AG04449 (cell line): ENCODE measurements around the gene RPLP2.

Experiments
- CTCF ChIA-PET: fragments of 350-600 bp; formaldehyde crosslinking; extraction: SDS; loops from one replicate; lab custom pipeline; 2021; ENCODE audit warnings: antibody characterized with exemption; lab: Yijun Ruan, JAX
- POLR2A ChIA-PET: fragments of 400-600, 350-600 bp; formaldehyde crosslinking; extraction: SDS; loops from one replicate; lab custom pipeline; 2020; ENCODE audit warnings: antibody characterized with exemption, inconsistent platforms; lab: Yijun Ruan, JAX
- DNase-seq: peaks from one replicate; pipeline ENCODE4 v3.0.0-alpha.2; 2010; ENCODE audit warnings: low read depth, low spot score
- H3K4me3 ChIP-seq: 2 replicates; pipeline ENCODE4 v1.5.1; 2011; ENCODE audit warnings: low read depth, mild to moderate bottlenecking, control low read depth, low read length
- TF ChIP-seq, protein P1 (sequence below): IDR thresholded peaks from one replicate; pipeline ENCODE4 v1.5.1; 2011; ENCODE audit warnings: mild to moderate bottlenecking, moderate library complexity, low read length, control low read depth, inconsistent platforms; ENCODE audit not compliant: insufficient read depth; ENCODE audit errors: missing control alignments

Gene RPLP2

DNA sequence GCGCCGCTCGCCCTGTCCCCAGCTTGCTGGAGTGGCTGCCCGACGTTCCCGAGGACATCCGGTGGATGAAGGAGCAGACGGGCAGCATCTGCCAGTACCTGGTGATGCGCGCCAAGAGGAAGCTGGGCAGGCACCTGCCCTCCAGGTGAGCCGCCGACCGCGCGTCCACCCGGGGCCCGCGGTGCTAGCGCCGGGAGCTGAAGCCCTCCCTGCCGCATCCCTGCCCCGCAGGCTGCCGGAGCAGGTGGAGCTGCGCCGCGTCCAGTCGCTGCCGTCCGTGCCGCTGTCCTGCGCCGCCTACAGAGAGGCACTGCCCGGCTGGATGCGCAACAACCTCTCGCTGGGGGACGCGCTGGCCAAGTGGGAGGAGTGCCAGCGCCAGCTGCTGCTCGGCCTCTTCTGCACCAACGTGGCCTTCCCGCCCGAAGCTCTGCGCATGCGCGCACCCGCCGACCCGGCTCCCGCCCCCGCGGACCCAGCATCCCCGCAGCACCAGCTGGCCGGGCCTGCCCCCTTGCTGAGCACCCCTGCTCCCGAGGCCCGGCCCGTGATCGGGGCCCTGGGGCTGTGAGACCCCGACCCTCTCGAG is 14.6 kb downstream of the RPLP2 start:
- POLR2A ChIA-PET, result interaction anchor here (0.8 kb wide), 1 partner anchor 11 kb away, joined by 3 read pairs; no protein-coding TSS in a partner anchor
- no peak for DNase-seq
- no peak overlapping the region for H3K4me3 ChIP-seq
- TF ChIP-seq, protein P1, sequence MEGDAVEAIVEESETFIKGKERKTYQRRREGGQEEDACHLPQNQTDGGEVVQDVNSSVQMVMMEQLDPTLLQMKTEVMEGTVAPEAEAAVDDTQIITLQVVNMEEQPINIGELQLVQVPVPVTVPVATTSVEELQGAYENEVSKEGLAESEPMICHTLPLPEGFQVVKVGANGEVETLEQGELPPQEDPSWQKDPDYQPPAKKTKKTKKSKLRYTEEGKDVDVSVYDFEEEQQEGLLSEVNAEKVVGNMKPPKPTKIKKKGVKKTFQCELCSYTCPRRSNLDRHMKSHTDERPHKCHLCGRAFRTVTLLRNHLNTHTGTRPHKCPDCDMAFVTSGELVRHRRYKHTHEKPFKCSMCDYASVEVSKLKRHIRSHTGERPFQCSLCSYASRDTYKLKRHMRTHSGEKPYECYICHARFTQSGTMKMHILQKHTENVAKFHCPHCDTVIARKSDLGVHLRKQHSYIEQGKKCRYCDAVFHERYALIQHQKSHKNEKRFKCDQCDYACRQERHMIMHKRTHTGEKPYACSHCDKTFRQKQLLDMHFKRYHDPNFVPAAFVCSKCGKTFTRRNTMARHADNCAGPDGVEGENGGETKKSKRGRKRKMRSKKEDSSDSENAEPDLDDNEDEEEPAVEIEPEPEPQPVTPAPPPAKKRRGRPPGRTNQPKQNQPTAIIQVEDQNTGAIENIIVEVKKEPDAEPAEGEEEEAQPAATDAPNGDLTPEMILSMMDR, result no peak
- CTCF ChIA-PET, result interaction anchor here (1.3 kb wide), 1 partner anchor 10 kb away, joined by 4 read pairs; no protein-coding TSS in a partner anchor

DNA sequence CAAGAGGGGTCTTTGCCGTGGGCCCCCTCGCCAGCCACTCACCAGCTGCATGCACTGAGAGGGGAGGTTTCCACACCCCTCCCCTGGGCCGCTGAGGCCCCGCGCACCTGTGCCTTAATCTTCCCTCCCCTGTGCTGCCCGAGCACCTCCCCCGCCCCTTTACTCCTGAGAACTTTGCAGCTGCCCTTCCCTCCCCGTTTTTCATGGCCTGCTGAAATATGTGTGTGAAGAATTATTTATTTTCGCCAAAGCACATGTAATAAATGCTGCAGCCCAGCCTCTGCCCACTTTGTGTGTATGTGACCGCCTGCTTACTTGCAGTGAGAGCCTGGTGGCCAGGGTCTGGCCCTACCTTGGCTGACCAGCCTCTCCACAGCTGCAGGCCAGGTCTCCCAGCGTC is 15.2 kb downstream of the RPLP2 start:
- ChIA-PET CTCF (no interaction called here), POLR2A (interaction anchor here (0.6 to 0.8 kb wide), 2 partner anchors 10 to 17 kb away, joined by 3 read pairs; no protein-coding TSS in a partner anchor)
- H3K4me3 ChIP-seq, result no peak overlapping the region
- TF ChIP-seq, protein P1, result no peak
- no peak for DNase-seq

DNA sequence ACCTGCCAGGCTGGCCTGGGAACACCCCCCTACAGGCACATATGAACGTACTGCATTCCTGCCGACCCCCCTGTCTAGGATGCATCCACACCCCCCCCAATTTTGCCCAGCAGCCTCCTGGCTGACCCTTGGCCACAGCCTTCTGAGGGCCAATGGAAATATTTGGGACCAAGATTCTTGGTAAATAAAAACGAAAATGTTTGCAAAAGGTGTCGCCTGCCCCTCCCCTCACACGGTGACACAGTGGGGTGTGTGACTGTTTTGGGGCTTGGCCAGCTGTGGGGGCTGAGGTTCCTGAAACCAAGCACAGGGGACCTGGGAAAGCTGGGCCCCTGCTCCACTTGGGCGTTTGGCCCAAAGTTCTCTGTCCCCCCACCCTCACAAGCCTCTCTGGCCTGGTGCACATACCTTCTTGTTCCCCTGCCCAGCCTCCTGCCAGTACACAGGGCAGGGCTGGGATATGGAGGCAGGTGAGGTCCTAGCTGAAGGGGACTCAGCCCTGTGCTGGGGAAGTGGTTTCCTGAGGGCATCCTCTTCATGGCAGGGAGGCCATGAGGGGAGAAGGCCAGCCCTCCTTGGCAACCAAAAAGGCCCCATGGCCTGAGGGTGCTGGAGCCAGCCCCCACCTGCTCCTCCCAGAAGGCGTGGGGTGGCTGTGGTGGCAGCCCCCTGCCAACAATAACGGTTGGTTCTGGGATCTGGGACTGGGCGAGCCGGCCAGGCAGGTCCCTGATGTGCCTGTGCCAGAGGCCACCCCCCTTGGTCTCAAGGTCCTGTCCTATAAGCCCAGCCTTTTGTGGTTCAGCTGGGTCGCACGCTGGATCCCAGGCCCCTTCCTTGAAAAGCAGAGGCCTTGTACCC is 15.8 kb downstream of the RPLP2 start:
- ChIA-PET CTCF (no interaction called here), POLR2A (interaction anchor here (0.6 to 0.8 kb wide), 2 partner anchors 9 to 16 kb away, joined by 3 read pairs; no protein-coding TSS in a partner anchor)
- TF ChIP-seq, protein P1, result no peak
- no peak for DNase-seq
- no peak overlapping the region for H3K4me3 ChIP-seq

DNA sequence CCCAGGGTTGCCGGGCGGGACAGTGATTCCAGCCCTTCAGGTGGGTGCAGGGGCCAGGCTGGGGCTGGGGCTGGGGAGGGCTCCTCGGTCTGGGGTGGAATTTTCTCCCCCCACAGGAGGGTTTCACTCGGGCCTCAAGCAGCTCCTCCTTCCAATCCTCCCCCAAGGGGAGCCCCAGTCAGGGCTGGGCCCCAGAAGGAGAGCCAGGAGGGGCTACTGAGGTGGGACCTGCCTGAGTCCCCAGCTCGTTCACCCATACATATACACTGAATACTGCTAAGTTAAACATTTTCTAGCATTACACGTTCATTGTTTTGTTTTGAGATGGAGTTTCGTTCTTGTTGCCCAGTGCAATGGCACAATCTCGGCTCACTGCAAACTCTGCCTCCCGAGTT is 16.5 kb downstream of the RPLP2 start:
- ChIA-PET POLR2A (no interaction called here), CTCF (no interaction called here)
- H3K4me3 ChIP-seq, result no peak overlapping the region
- DNase-seq, result no peak
- TF ChIP-seq, protein P1, result no peak

DNA sequence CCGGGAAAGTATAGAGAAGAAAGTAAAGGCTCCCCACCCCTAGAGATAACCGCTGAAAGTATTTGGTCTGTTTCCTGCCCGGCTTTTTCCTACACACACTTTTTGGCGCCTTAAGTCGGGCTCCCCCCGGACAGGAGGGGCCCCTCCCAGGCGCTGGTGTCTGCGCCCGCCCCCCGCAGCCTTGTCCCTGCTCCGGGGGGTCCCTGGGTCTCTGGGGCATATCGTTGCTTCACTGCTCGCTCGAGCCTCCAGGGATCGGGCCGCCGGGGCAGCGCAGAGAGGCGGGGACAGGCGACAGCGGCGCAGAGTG is 17.0 kb downstream of the RPLP2 start:
- no peak for DNase-seq
- H3K4me3 ChIP-seq, result no peak overlapping the region
- TF ChIP-seq, protein P1, result no peak
- CTCF ChIA-PET, result no interaction called here
- POLR2A ChIA-PET, result interaction anchor here (1.0 kb wide), 1 partner anchor 8 kb away, joined by 3 read pairs; the partner anchor contains the start of gene PNPLA2

DNA sequence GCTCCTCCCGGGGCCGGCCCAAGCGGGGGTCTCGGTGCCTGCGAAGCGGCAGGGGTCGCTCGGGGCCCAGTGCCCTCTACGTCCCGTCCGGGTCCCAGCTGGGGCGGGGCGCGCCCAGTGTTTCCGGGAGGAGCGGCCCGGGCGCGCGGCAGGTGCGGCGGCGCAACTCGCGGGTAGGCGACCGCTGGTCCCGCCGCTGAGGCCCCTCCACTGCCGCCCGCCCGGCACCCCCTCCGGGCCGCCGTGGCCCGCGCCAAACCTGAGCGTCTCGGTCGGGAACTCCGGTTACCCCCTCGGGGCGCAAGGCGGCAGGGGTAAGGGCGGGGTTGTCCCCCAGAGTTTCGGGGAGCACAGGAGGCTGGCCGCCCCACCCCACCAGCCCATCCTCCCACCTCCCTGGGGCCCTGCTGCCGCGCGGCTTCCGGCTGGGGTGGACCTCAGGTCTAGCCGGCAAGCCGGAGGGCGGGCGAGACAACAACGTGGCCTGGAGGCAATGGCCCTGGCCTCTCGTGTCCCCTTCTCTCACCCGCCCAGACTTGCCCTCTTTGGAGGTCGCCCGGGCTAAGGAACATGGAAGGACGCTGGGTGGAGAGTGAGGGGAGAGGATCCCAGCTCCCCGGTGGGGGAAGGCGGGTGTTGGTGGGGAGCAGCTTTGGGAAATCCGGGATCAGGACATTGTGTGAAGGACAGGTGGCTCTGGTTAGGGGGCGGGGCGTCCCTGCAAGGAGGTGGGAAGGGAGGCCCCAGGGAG is 17.6 kb downstream of the RPLP2 start:
- ChIA-PET POLR2A (interaction anchor here (1.0 to 8.7 kb wide), 2 partner anchors 8 to 18 kb away, joined by 3 to 109 read pairs; partner anchors contain the start of genes PNPLA2, POLR2L and TSPAN4), CTCF (interaction anchor here (1.4 kb wide), 1 partner anchor 11 kb away, joined by 4 read pairs; no protein-coding TSS in a partner anchor)
- TF ChIP-seq, protein P1, result no peak
- H3K4me3 ChIP-seq, result no peak overlapping the region
- no peak for DNase-seq
